ENCODE data around the gene NR4A1. TPM values are rescaled to one million over a fixed set of nuclear protein-coding genes. Genes with fewer than 3 reads are reported as not detected.

Gene NR4A1
- total RNA-seq, 4 donors from 2014 or later: 31.7 to 297 (median 135) TPM

- Histone ChIP-seq H3K36me3 (no peaks in the 10 kb centered on the region), H3K4me3 (no peak overlapping the region), H3K9me3 (no peaks in the 10 kb centered on the region), H3K27ac (no peak overlapping the region), H3K27me3 (no peaks in the 10 kb centered on the region), H3K4me1 (peaks cover 0 to 6% of the 10 kb centered on the region in 2 donors)
- TF ChIP-seq, protein P1, sequence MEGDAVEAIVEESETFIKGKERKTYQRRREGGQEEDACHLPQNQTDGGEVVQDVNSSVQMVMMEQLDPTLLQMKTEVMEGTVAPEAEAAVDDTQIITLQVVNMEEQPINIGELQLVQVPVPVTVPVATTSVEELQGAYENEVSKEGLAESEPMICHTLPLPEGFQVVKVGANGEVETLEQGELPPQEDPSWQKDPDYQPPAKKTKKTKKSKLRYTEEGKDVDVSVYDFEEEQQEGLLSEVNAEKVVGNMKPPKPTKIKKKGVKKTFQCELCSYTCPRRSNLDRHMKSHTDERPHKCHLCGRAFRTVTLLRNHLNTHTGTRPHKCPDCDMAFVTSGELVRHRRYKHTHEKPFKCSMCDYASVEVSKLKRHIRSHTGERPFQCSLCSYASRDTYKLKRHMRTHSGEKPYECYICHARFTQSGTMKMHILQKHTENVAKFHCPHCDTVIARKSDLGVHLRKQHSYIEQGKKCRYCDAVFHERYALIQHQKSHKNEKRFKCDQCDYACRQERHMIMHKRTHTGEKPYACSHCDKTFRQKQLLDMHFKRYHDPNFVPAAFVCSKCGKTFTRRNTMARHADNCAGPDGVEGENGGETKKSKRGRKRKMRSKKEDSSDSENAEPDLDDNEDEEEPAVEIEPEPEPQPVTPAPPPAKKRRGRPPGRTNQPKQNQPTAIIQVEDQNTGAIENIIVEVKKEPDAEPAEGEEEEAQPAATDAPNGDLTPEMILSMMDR (IDR thresholded peaks at IDR 0.05): no peak
- no peak for TF ChIP-seq POLR2A (IDR thresholded peaks at IDR 0.05)
- DNase-seq: peak in 1 of 2 donors; percentile 13
- intact Hi-C loops (cut with DNase I; ENCODE audit: low total_unique reads): no loop called here
Observed at GRCh38 chr12:52013626-52014310, 37.5 kb upstream of the NR4A1 start.

GRCh38 chr12:52014567-52015530, 36.4 kb upstream of the NR4A1 start:
- intact Hi-C loops (cut with DNase I; ENCODE audit: low total_unique reads): no loop called here
- H3K27me3 ChIP-seq: no peaks in the 10 kb centered on the region
- H3K36me3 ChIP-seq: no peaks in the 10 kb centered on the region
- DNase-seq: peak in 1 of 2 donors; percentile 16
- no peak overlapping the region for H3K4me3 ChIP-seq
- H3K27ac ChIP-seq: no peak overlapping the region
- TF ChIP-seq, protein P1 (IDR thresholded peaks at IDR 0.05): no peak
- no peak for TF ChIP-seq POLR2A (IDR thresholded peaks at IDR 0.05)
- H3K4me1 ChIP-seq: peaks cover 0 to 6% of the 10 kb centered on the region in 2 donors
- H3K9me3 ChIP-seq: no peaks in the 10 kb centered on the region

- Histone ChIP-seq H3K36me3 (no peaks in the 10 kb centered on the region), H3K4me3 (no peak overlapping the region), H3K4me1 (peaks cover 0 to 6% of the 10 kb centered on the region in 2 donors), H3K9me3 (no peaks in the 10 kb centered on the region), H3K27me3 (no peaks in the 10 kb centered on the region), H3K27ac (no peak overlapping the region)
- intact Hi-C loops (cut with DNase I; ENCODE audit: low total_unique reads): no loop called here
- no peak for TF ChIP-seq POLR2A (IDR thresholded peaks at IDR 0.05)
- no peak for DNase-seq
Observed at GRCh38 chr12:52015532-52016041, 35.7 kb upstream of the NR4A1 start.

- Histone ChIP-seq H3K9me3 (no peaks in the 10 kb centered on the region), H3K36me3 (no peaks in the 10 kb centered on the region), H3K4me3 (no peak overlapping the region), H3K27ac (no peak overlapping the region), H3K4me1 (no peaks in the 10 kb centered on the region), H3K27me3 (no peaks in the 10 kb centered on the region)
- TF ChIP-seq POLR2A (IDR thresholded peaks at IDR 0.05): no peak
- TF ChIP-seq, protein P1 (IDR thresholded peaks at IDR 0.05): no peak
- DNase-seq: no peak
- intact Hi-C loops (cut with DNase I; ENCODE audit: low total_unique reads): no loop called here
Observed at GRCh38 chr12:52018433-52019112, 32.7 kb upstream of the NR4A1 start.

DNA sequence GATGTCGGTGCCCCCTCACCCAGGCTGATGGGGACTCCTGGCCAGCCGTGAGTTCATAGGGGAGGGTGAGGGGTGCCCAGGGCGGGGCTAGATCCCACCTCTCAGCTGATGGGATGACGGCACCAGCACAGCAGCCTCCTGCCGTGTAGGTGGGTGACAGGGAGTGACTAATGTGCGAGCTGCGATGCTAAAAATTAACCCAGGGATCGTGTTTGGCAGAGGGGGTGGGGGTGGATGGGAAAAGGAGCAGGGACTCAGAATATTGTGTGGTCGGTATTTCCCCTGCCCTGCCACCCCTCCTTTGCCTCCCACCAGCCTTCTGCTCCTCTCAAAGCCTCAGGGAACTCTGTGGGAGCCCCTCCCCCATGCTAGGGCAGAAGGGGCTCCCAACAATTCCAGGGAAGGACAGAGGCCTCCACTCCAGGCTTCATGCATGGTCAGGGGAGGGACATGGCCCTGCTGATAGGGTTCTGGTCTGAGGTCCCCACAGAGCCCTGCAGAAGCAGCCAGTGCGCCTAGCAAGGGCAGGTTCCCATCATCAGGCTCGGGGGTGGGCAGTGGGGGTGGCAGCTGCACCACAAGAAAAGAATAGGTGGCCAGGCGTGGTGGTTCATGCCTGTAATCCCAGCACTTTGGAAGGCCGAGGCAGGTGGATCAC, 32.0 kb upstream of the NR4A1 start:
- H3K9me3 ChIP-seq: no peaks in the 10 kb centered on the region
- intact Hi-C loops (cut with DNase I; ENCODE audit: low total_unique reads): no loop called here
- no peaks in the 10 kb centered on the region for H3K36me3 ChIP-seq
- H3K27me3 ChIP-seq: no peaks in the 10 kb centered on the region
- peaks cover 0 to 4% of the 10 kb centered on the region in 2 donors for H3K4me1 ChIP-seq
- no peak overlapping the region for H3K27ac ChIP-seq
- TF ChIP-seq POLR2A (IDR thresholded peaks at IDR 0.05): no peak
- TF ChIP-seq, protein P1 (IDR thresholded peaks at IDR 0.05): no peak
- no peak overlapping the region for H3K4me3 ChIP-seq
- DNase-seq: no peak
